ENCODE results near the gene HDAC10.

GRCh38 chr22:50250555-50251476 lies at the start of gene HDAC10:
- TF ChIP-seq SIN3A (IDR thresholded peaks at IDR 0.05; ENCODE audit: borderline replicate concordance, insufficient read depth, low read length), result no peak
- TF ChIP-seq POLR2AphosphoS5 (IDR thresholded peaks at IDR 0.05; ENCODE audit: low read depth, low read length), result no peak; the same call in 1 of the 2 replicates
- TF ChIP-seq TAF1 (IDR thresholded peaks at IDR 0.05; ENCODE audit: borderline replicate concordance, insufficient read depth, low read length), result no peak
- TF ChIP-seq REST (IDR thresholded peaks at IDR 0.05; ENCODE audit: insufficient read depth in 1 of 2, low read depth in 2 of 2, low read length in 2 of 2), result no peak
